Panc1 (cell line): ENCODE data around the gene AGAP1. TPM values are rescaled to one million over a fixed set of nuclear protein-coding genes. Genes with fewer than 3 reads are reported as not detected.

ENCODE experiments used
- ATAC-seq: fragments of 200-7000 bp; cut with Tn5 transposase; 2 replicates; pipeline ENCODE4 v1.9.1; 2020; ENCODE audit warnings: mild to moderate bottlenecking, moderate library complexity
- BruUV-seq: library from RNA; stranded (reverse); fragments of 400-500 nt; replicated peaks from 2 replicates; lab custom pipeline; 2021; lab: Mats Ljungman, UMichigan
- CTCF ChIA-PET: fragments of 300-600 bp; sonication (Branson Sonifier 250); formaldehyde crosslinking; loops from one replicate; lab custom pipeline; 2022; ENCODE audit warnings: antibody characterized with exemption; lab: Charles Lee
- POLR2A ChIA-PET: fragments of 300-600 bp; sonication (Branson Sonifier 250); formaldehyde crosslinking; loops from one replicate; lab custom pipeline; 2022; ENCODE audit warnings: antibody characterized with exemption; lab: Charles Lee
- DNase-seq: peaks from one replicate; pipeline ENCODE4 v3.0.0-alpha.2; 2010; ENCODE audit warnings: low read depth, low spot score
- H3K27ac ChIP-seq: 2 replicates; pipeline ENCODE4 v1.5.1; 2011; ENCODE audit warnings: mild to moderate bottlenecking, low read length, inconsistent platforms
- H3K27me3 ChIP-seq: fragments of 200-500 bp; sonication (Bioruptor generic); 2 replicates; pipeline ENCODE4 v1.6.0; 2014; ENCODE audit warnings: low read length, inconsistent platforms; ENCODE audit not compliant: control insufficient read depth, insufficient read depth
- H3K36me3 ChIP-seq: fragments of 200-500 bp; sonication (Bioruptor generic); 2 replicates; pipeline ENCODE4 v1.5.1; 2014; ENCODE audit warnings: inconsistent platforms, mild to moderate bottlenecking, low read length, moderate library complexity; ENCODE audit not compliant: control insufficient read depth, insufficient read depth
- H3K4me1 ChIP-seq: 2 replicates; pipeline ENCODE4 v1.5.1; 2011; ENCODE audit warnings: inconsistent platforms, mild to moderate bottlenecking, low read length, moderate library complexity; ENCODE audit not compliant: control insufficient read depth, insufficient read depth
- H3K4me3 ChIP-seq, 2 experiments: 2 replicates each; pipeline ENCODE4 v1.5.1; 2011 to 2012; ENCODE audit warnings: low read depth in 2 of 2, low read length in 2 of 2, mild to moderate bottlenecking in 2 of 2, inconsistent platforms in 1 of 2, moderate library complexity in 1 of 2
- H3K9me3 ChIP-seq: fragments of 200-500 bp; sonication (Bioruptor generic); 2 replicates; pipeline ENCODE4 v1.5.1; 2014; ENCODE audit warnings: low read depth, mild to moderate bottlenecking, inconsistent platforms, low read length, moderate library complexity; ENCODE audit not compliant: control insufficient read depth, insufficient read depth
- POLR2AphosphoS5 ChIP-seq: IDR thresholded peaks from 2 replicates; pipeline ENCODE4 v1.6.1; 2012; ENCODE audit warnings: mild to moderate bottlenecking, low read depth, low read length, moderate library complexity
- SIN3A ChIP-seq: IDR thresholded peaks from 2 replicates; pipeline ENCODE4 v1.6.1; 2012; ENCODE audit warnings: low read depth, mild to moderate bottlenecking, low read length, moderate library complexity, borderline replicate concordance; ENCODE audit not compliant: insufficient read depth
- TCF7L2 ChIP-seq: IDR thresholded peaks from 2 replicates; pipeline ENCODE4 v1.6.1; 2011; ENCODE audit warnings: mild to moderate bottlenecking, low read depth, low read length, inconsistent platforms
- in situ Hi-C: cut with HindIII; loops from 2 replicates; pipeline ENCODE4 v1.10.0; 2016; ENCODE audit warnings: low sequenced_read_pairs, low pct_unique_long_range_greater_than_20kb
- intact Hi-C: fragments of 100-400 bp; cut with micrococcal nuclease; formaldehyde crosslinking; loops from one replicate; pipeline ENCODE4 v1.10.0; 2022; ENCODE audit not compliant: unreplicated experiment
- total RNA-seq: library from RNA; stranded (reverse); gene quantifications from one replicate; pipeline ENCODE4 v1.2.1, GENCODE V29; 2021; ENCODE audit not compliant: unreplicated experiment
- TF ChIP-seq, protein P1 (sequence below): fragments of 450-650 bp; IDR thresholded peaks from 2 replicates; pipeline ENCODE4 v1.5.1; 2017; ENCODE audit warnings: mild to moderate bottlenecking
- TF ChIP-seq, protein P2 (sequence below), 2 experiments: IDR thresholded peaks; 2 replicates each; pipeline ENCODE4 v1.6.1; 2011 to 2012; ENCODE audit warnings: low read depth in 2 of 2, control low read depth in 1 of 2, low read length in 1 of 2, mild to moderate bottlenecking in 1 of 2, moderate library complexity in 1 of 2; ENCODE audit not compliant: insufficient read depth in 1 of 2

The AGAP1 gene
- total RNA-seq, 1 experiment from 2014 or later: 38.9 TPM

- DNase-seq: no peak
- Histone ChIP-seq H3K4me3 (no peak overlapping the region), H3K9me3 (no peaks in the 10 kb centered on the region), H3K27ac (no peak overlapping the region), H3K4me1 (no peaks in the 10 kb centered on the region), H3K36me3 (no peaks in the 10 kb centered on the region), H3K27me3 (no peaks in the 10 kb centered on the region)
- TF ChIP-seq SIN3A (no peak), POLR2AphosphoS5 (no peak), TCF7L2 (no peak)
- TF ChIP-seq, protein P1, sequence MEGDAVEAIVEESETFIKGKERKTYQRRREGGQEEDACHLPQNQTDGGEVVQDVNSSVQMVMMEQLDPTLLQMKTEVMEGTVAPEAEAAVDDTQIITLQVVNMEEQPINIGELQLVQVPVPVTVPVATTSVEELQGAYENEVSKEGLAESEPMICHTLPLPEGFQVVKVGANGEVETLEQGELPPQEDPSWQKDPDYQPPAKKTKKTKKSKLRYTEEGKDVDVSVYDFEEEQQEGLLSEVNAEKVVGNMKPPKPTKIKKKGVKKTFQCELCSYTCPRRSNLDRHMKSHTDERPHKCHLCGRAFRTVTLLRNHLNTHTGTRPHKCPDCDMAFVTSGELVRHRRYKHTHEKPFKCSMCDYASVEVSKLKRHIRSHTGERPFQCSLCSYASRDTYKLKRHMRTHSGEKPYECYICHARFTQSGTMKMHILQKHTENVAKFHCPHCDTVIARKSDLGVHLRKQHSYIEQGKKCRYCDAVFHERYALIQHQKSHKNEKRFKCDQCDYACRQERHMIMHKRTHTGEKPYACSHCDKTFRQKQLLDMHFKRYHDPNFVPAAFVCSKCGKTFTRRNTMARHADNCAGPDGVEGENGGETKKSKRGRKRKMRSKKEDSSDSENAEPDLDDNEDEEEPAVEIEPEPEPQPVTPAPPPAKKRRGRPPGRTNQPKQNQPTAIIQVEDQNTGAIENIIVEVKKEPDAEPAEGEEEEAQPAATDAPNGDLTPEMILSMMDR: no peak
- TF ChIP-seq, protein P2, sequence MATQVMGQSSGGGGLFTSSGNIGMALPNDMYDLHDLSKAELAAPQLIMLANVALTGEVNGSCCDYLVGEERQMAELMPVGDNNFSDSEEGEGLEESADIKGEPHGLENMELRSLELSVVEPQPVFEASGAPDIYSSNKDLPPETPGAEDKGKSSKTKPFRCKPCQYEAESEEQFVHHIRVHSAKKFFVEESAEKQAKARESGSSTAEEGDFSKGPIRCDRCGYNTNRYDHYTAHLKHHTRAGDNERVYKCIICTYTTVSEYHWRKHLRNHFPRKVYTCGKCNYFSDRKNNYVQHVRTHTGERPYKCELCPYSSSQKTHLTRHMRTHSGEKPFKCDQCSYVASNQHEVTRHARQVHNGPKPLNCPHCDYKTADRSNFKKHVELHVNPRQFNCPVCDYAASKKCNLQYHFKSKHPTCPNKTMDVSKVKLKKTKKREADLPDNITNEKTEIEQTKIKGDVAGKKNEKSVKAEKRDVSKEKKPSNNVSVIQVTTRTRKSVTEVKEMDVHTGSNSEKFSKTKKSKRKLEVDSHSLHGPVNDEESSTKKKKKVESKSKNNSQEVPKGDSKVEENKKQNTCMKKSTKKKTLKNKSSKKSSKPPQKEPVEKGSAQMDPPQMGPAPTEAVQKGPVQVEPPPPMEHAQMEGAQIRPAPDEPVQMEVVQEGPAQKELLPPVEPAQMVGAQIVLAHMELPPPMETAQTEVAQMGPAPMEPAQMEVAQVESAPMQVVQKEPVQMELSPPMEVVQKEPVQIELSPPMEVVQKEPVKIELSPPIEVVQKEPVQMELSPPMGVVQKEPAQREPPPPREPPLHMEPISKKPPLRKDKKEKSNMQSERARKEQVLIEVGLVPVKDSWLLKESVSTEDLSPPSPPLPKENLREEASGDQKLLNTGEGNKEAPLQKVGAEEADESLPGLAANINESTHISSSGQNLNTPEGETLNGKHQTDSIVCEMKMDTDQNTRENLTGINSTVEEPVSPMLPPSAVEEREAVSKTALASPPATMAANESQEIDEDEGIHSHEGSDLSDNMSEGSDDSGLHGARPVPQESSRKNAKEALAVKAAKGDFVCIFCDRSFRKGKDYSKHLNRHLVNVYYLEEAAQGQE (IDR thresholded peaks at IDR 0.05; ENCODE audit: insufficient read depth in 1 of 2, low read depth in 2 of 2, low read length in 1 of 2): no peak
- in situ Hi-C loops (no loop called here), intact Hi-C loops (no loop called here)
- ChIA-PET POLR2A (no interaction called here), CTCF (no interaction called here)
- no TSS peak for BruUV-seq
- ATAC-seq: no peak
Observed at GRCh38 chr2:235526166-235526565, 32.3 kb downstream of the AGAP1 start.

- ATAC-seq (no peak), DNase-seq (no peak)
- H3K4me3 ChIP-seq: no peak overlapping the region
- in situ Hi-C loops: no loop called here
- H3K27ac ChIP-seq: no peak overlapping the region
- H3K9me3 ChIP-seq: no peaks in the 10 kb centered on the region
- intact Hi-C loops: no loop called here
- ChIA-PET POLR2A (no interaction called here), CTCF (no interaction called here)
- TF ChIP-seq SIN3A (no peak), POLR2AphosphoS5 (no peak), TCF7L2 (no peak)
- TF ChIP-seq, protein P1: no peak
- TF ChIP-seq, protein P2 (IDR thresholded peaks at IDR 0.05; ENCODE audit: insufficient read depth in 1 of 2, low read depth in 2 of 2, low read length in 1 of 2): no peak
- no peaks in the 10 kb centered on the region for H3K27me3 ChIP-seq
- H3K36me3 ChIP-seq: no peaks in the 10 kb centered on the region
- no TSS peak for BruUV-seq
- H3K4me1 ChIP-seq: no peaks in the 10 kb centered on the region
Observed at GRCh38 chr2:235527806-235528469, 34.1 kb downstream of the AGAP1 start.
